Measurements from ENCODE around the gene APOA4. TPM values are rescaled to one million over a fixed set of nuclear protein-coding genes. Genes with fewer than 3 reads are reported as not detected.

Gene APOA4
- total RNA-seq, 1 experiment from 2014 or later, result not detected

DNA sequence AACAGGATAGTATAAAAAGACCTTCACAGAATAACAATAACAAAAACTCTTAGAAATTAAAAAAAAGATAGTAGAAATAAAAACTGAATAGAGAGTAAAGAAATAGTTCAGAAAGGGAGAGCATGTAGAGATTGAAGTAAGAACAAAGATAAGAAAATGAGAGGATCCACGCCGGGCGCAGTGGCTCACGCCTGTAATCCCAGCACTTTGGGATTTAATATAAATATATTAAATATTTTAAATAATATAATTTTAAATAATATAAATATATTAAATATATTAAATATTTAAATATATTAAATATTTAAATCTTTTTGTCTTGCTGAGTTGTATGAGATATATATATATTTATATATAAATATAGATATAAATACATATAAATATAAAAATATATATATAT lies 11.0 kb downstream of the APOA4 start:
- Histone ChIP-seq H3K9ac (ENCODE audit: low read length) (no peak overlapping the region), H3K27ac (ENCODE audit: low read depth, low read length) (no peak overlapping the region), H3K4me3 (replicated peaks in 1 of 2; ENCODE audit: low read depth in 1 of 2, low read length in 2 of 2) (no peak overlapping the region), H3K9me2 (ENCODE audit: insufficient read depth) (no peaks in the 10 kb centered on the region), H4K20me1 (ENCODE audit: insufficient read depth) (no peaks in the 10 kb centered on the region), H3K27me3 (ENCODE audit: insufficient read depth, low read length) (no peaks in the 10 kb centered on the region), H3K36me3 (ENCODE audit: control insufficient read depth in 1 of 2, insufficient read depth in 2 of 2, low read length in 2 of 2) (no peaks in the 10 kb centered on the region), H2AFZ (ENCODE audit: low read depth, low read length, poor library complexity, severe bottlenecking) (no peak overlapping the region), H3K4me2 (ENCODE audit: low read length) (no peak overlapping the region), H3K4me1 (ENCODE audit: control insufficient read depth in 1 of 2, insufficient read depth in 2 of 2, low read length in 2 of 2) (no peaks in the 10 kb centered on the region), H3K9me3 (ENCODE audit: control insufficient read depth in 1 of 2, insufficient read depth in 1 of 2, low read depth in 1 of 2, low read length in 2 of 2) (no peaks in the 10 kb centered on the region), H3K79me2 (ENCODE audit: insufficient read depth, low read length) (no peaks in the 10 kb centered on the region)
- no TSS peak for BruUV-seq (replicated peaks)
- no peak for DNase-seq (ENCODE audit: low read depth, low spot score)
- POLR2A ChIA-PET, result no interaction called here
- intact Hi-C loops (cut with micrococcal nuclease), result no loop called here
- RAD21 ChIA-PET (ENCODE audit: low non-redundant PET in 1 of 2, low total read pairs in 2 of 2, uncharacterized antibody in 2 of 2, unreplicated experiment in 2 of 2), result no interaction called here
- TF ChIP-seq POLR2AphosphoS5 (IDR thresholded peaks at IDR 0.05; ENCODE audit: low read depth, low read length), result no peak
- TF ChIP-seq CTCF (IDR thresholded peaks at IDR 0.05 in 2 of 3, conservative IDR thresholded peaks at IDR 0.05 in 1 of 3; ENCODE audit: borderline replicate concordance in 1 of 3, insufficient read depth in 1 of 3, low read depth in 2 of 3, low read length in 2 of 3), result no peak
- TF ChIP-seq ZBTB33 (IDR thresholded peaks at IDR 0.05; ENCODE audit: extremely low read depth, insufficient replicate concordance, low read length), result no peak
- TF ChIP-seq FOSL1 (IDR thresholded peaks at IDR 0.05; ENCODE audit: low read depth), result no peak
- no peak for TF ChIP-seq TCF7L2 (IDR thresholded peaks at IDR 0.05; ENCODE audit: borderline replicate concordance, extremely low read depth, insufficient read depth, insufficient read length)
- TF ChIP-seq, protein P1, sequence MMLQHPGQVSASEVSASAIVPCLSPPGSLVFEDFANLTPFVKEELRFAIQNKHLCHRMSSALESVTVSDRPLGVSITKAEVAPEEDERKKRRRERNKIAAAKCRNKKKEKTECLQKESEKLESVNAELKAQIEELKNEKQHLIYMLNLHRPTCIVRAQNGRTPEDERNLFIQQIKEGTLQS (IDR thresholded peaks at IDR 0.05), result no peak
- no peak for TF ChIP-seq ZFX (IDR thresholded peaks at IDR 0.05)
- no peak for TF ChIP-seq REST (IDR thresholded peaks at IDR 0.05; ENCODE audit: low read depth)
- TF ChIP-seq ZNF274 (IDR thresholded peaks at IDR 0.05; ENCODE audit: low read depth, low read length), result no peak
- TF ChIP-seq CBX3 (IDR thresholded peaks at IDR 0.05; ENCODE audit: low read depth), result no peak
- no peak for TF ChIP-seq POLR2A (IDR thresholded peaks at IDR 0.05; ENCODE audit: borderline replicate concordance, extremely low read depth, insufficient read depth, insufficient read length)
- no peak for TF ChIP-seq EZH2 (IDR thresholded peaks at IDR 0.05)
- TF ChIP-seq SRF (IDR thresholded peaks at IDR 0.05; ENCODE audit: low read depth), result no peak
- CTCF ChIA-PET, result interaction anchor here (1.0 kb wide), 1 partner anchor 21 kb away, joined by 3 read pairs; the partner anchor contains the start of gene APOA5
- no peak for ATAC-seq
